NCI-H2107 treated with DMSO at 0.1 percent for 48 hours (cell line): Measurements from ENCODE around the gene CALML4.
"Not testable (repeated sequence)": the region's sequence is repeated elsewhere in the genome, so short reads cannot be mapped to it uniquely, and the experiment has no call there.

Experiments used
- DNase-seq: peaks from one replicate; lab custom pipeline; 2025; ENCODE audit not compliant: unreplicated experiment; lab: John Stamatoyannopoulos, UW

The CALML4 gene

GRCh38 chr15:68225442-68225841, 20.3 kb upstream of the CALML4 start:
- not testable (repeated sequence) for DNase-seq

GRCh38 chr15:68224546-68225250, 19.6 kb upstream of the CALML4 start:
- no peak for DNase-seq

GRCh38 chr15:68224108-68224507, 19.0 kb upstream of the CALML4 start:
- DNase-seq = no peak

GRCh38 chr15:68223171-68223570, 18.0 kb upstream of the CALML4 start:
- DNase-seq = no peak

- DNase-seq = not testable (repeated sequence)
Measured at GRCh38 chr15:68222432-68222743, 17.3 kb upstream of the CALML4 start.

- DNase-seq = not testable (repeated sequence)
Measured at GRCh38 chr15:68221530-68222431, 16.6 kb upstream of the CALML4 start.

- no peak for DNase-seq
Measured at GRCh38 chr15:68220967-68221366, 15.8 kb upstream of the CALML4 start.

- no peak for DNase-seq
Measured at GRCh38 chr15:68220489-68220888, 15.4 kb upstream of the CALML4 start.

GRCh38 chr15:68218847-68219798, 14.0 kb upstream of the CALML4 start:
- no peak for DNase-seq

GRCh38 chr15:68218331-68218730, 13.2 kb upstream of the CALML4 start:
- DNase-seq = no peak

- no peak for DNase-seq
Measured at GRCh38 chr15:68217341-68217740, 12.2 kb upstream of the CALML4 start.

GRCh38 chr15:68214838-68215254, 9.7 kb upstream of the CALML4 start:
- no peak for DNase-seq

GRCh38 chr15:68213991-68214837, 9.1 kb upstream of the CALML4 start:
- no peak for DNase-seq

- DNase-seq = not testable (repeated sequence)
Measured at GRCh38 chr15:68213491-68213845, 8.3 kb upstream of the CALML4 start.

- no peak for DNase-seq
Measured at GRCh38 chr15:68211656-68212320, 6.7 kb upstream of the CALML4 start.

- no peak for DNase-seq
Measured at GRCh38 chr15:68210821-68211655, 5.9 kb upstream of the CALML4 start.

GRCh38 chr15:68210409-68210756, 5.3 kb upstream of the CALML4 start:
- DNase-seq = no peak

GRCh38 chr15:68209735-68210408, 4.7 kb upstream of the CALML4 start:
- DNase-seq = no peak

- no peak for DNase-seq
Measured at GRCh38 chr15:68209272-68209671, 4.1 kb upstream of the CALML4 start.
